ENCODE data around the gene QARS1.
A peak's percentile ranks its signal among the peaks of the same experiment; 100 is the strongest.

GRCh38 chr3:49132437-49133225 lies 28.1 kb upstream of the QARS1 start, which contains the start of gene LAMB2:
- TF ChIP-seq CTCF (conservative IDR thresholded peaks at IDR 0.05 in 1 of 2, IDR thresholded peaks at IDR 0.05 in 1 of 2; ENCODE audit: extremely low read depth in 1 of 2, insufficient read depth in 1 of 2, low read depth in 1 of 2, low read length in 2 of 2) (peak in 1 of 2 donors; percentile 36), EZH2 (IDR thresholded peaks at IDR 0.05; ENCODE audit: borderline replicate concordance, low read length) (no peak)
